PFSK-1 (cell line): ENCODE data around the gene DGKI.

Experiments
- POLR2AphosphoS5 ChIP-seq: IDR thresholded peaks from 2 replicates; pipeline ENCODE4 v1.6.1; 2012; ENCODE audit warnings: low read depth, mild to moderate bottlenecking, control low read depth, low read length, moderate library complexity
- TAF1 ChIP-seq: IDR thresholded peaks from 2 replicates; pipeline ENCODE4 v1.6.1; 2012; ENCODE audit warnings: low read length, control low read depth, borderline replicate concordance; ENCODE audit not compliant: insufficient read depth

DNA sequence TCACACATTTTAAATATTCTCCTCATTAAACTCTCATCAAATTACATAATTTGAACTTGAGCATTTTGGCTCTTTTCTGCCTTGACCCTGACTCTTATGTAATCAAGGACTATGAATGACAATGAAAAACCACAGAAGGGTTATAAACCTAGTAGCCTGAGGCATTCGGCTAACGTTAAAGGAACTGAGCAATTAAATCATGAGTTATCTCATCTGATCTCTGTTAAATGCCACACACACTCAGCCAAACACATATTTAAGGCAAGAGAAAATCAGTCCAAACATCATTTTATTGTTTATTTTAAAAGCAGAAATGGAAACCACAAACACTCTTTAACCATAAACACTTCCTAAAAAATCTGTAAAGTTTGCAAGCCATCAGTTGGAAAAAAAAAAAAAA is 204.3 kb downstream of the DGKI start:
- TF ChIP-seq POLR2AphosphoS5 (no peak), TAF1 (no peak)
